Measurements from ENCODE around the gene ELAVL2.

ELAVL2 gene

GRCh38 chr9:23686896-23687295, 139.1 kb downstream of the ELAVL2 start:
- TF ChIP-seq SPI1 (IDR thresholded peaks at IDR 0.05; ENCODE audit: borderline replicate concordance, low read depth): no peak
- TF ChIP-seq CTCF (IDR thresholded peaks at IDR 0.05; ENCODE audit: insufficient read depth, low read length): no peak
- TF ChIP-seq GABPA (IDR thresholded peaks at IDR 0.05; ENCODE audit: low read depth): no peak
- TF ChIP-seq REST (IDR thresholded peaks at IDR 0.05; ENCODE audit: insufficient replicate concordance, low read depth): no peak
- TF ChIP-seq POLR2AphosphoS5 (IDR thresholded peaks at IDR 0.05; ENCODE audit: low read depth): no peak
- DNase-seq (ENCODE audit: low read depth in 1 of 2, low spot score in 1 of 2): no peak
- Histone ChIP-seq H3K4me3 (replicated peaks; ENCODE audit: insufficient read depth, low read length) (no peak overlapping the region), H3K27ac (replicated peaks) (no peak overlapping the region), H3K27me3 (ENCODE audit: insufficient read depth, poor library complexity, severe bottlenecking) (no peaks in the 10 kb centered on the region)

GRCh38 chr9:23686257-23686656, 139.8 kb downstream of the ELAVL2 start:
- TF ChIP-seq CTCF (IDR thresholded peaks at IDR 0.05; ENCODE audit: insufficient read depth, low read length) (no peak), GABPA (IDR thresholded peaks at IDR 0.05; ENCODE audit: low read depth) (no peak), REST (IDR thresholded peaks at IDR 0.05; ENCODE audit: insufficient replicate concordance, low read depth) (no peak), POLR2AphosphoS5 (IDR thresholded peaks at IDR 0.05; ENCODE audit: low read depth) (no peak), SPI1 (IDR thresholded peaks at IDR 0.05; ENCODE audit: borderline replicate concordance, low read depth) (no peak)
- DNase-seq (ENCODE audit: low read depth in 1 of 2, low spot score in 1 of 2): no peak

GRCh38 chr9:23683611-23684061, 142.4 kb downstream of the ELAVL2 start:
- no peak for DNase-seq (ENCODE audit: low read depth in 1 of 2, low spot score in 1 of 2)
- Histone ChIP-seq H3K4me3 (replicated peaks; ENCODE audit: insufficient read depth, low read length) (no peak overlapping the region), H3K27ac (replicated peaks) (no peak overlapping the region), H3K27me3 (ENCODE audit: insufficient read depth, poor library complexity, severe bottlenecking) (no peaks in the 10 kb centered on the region)
- TF ChIP-seq SPI1 (IDR thresholded peaks at IDR 0.05; ENCODE audit: borderline replicate concordance, low read depth) (no peak), POLR2AphosphoS5 (IDR thresholded peaks at IDR 0.05; ENCODE audit: low read depth) (no peak), GABPA (IDR thresholded peaks at IDR 0.05; ENCODE audit: low read depth) (no peak), CTCF (IDR thresholded peaks at IDR 0.05; ENCODE audit: insufficient read depth, low read length) (no peak), REST (IDR thresholded peaks at IDR 0.05; ENCODE audit: insufficient replicate concordance, low read depth) (no peak)

More at GRCh38 chr9:23686257-23686656, 139.8 kb downstream of the ELAVL2 start:
- Histone ChIP-seq H3K4me3 (replicated peaks; ENCODE audit: insufficient read depth, low read length) (no peak overlapping the region), H3K27ac (replicated peaks) (no peak overlapping the region), H3K27me3 (ENCODE audit: insufficient read depth, poor library complexity, severe bottlenecking) (no peaks in the 10 kb centered on the region)

Measured in HL-60 (cell line).